Erythroblast (primary cell): ENCODE results near the gene GRB14.

Experiments
- GATA1 ChIP-seq: IDR thresholded peaks from 2 replicates; pipeline ENCODE4 v1.6.1; 2011; ENCODE audit warnings: low read depth, mild to moderate bottlenecking, control low read depth, low read length, moderate library complexity
- POLR2A ChIP-seq: IDR thresholded peaks from 2 replicates; pipeline ENCODE4 v1.6.1; 2011; ENCODE audit warnings: mild to moderate bottlenecking, low read length

DNA sequence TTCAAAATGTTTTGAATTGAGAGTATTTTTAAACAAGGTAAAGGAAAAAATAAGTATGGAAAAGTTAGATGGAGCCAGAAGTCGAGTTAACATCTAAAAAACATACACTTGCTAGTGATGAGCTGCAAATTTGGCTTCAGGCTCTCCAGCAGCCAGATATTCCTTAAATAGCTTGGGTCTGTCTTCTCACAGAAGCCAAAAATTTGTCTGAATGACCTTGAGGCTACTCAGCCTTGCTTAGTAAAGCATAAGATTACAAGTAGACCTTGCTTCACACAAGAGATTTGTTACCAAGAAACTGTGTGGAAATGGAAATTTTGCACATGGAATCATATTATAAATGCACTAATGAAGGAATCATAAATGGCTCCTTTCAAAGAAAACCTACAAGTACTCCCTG, 40.8 kb upstream of the GRB14 start:
- TF ChIP-seq POLR2A (no peak), GATA1 (no peak)
